ENCODE results near the gene SACS.

SACS gene

DNA sequence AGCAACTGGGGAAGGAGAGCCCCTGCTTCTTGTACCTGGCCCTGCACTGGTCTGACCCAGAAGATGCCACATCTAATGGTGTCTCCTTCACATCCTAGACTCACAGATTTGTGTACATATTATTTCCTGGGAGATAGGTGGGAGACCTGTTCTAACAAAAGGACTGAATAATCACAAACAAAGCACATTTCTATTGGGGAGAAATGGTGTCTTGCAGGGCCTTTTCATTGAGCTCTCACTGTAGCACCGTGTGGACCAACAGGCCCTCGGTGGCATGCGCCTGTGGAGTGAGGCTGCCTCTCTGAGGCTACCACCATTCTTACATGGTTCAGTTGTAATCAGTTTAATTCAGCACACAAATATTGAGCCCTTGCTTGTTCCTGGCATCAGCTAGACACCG, 989 bp upstream of the SACS start:
- no peaks in the 10 kb centered on the region for H3K9me2 ChIP-seq (ENCODE audit: low read depth, low read length)
- H3K36me3 ChIP-seq (ENCODE audit: insufficient read depth, low read length) = no peaks in the 10 kb centered on the region
- H2AFZ ChIP-seq (ENCODE audit: low read length) = no peak overlapping the region
- TF ChIP-seq, protein P1, sequence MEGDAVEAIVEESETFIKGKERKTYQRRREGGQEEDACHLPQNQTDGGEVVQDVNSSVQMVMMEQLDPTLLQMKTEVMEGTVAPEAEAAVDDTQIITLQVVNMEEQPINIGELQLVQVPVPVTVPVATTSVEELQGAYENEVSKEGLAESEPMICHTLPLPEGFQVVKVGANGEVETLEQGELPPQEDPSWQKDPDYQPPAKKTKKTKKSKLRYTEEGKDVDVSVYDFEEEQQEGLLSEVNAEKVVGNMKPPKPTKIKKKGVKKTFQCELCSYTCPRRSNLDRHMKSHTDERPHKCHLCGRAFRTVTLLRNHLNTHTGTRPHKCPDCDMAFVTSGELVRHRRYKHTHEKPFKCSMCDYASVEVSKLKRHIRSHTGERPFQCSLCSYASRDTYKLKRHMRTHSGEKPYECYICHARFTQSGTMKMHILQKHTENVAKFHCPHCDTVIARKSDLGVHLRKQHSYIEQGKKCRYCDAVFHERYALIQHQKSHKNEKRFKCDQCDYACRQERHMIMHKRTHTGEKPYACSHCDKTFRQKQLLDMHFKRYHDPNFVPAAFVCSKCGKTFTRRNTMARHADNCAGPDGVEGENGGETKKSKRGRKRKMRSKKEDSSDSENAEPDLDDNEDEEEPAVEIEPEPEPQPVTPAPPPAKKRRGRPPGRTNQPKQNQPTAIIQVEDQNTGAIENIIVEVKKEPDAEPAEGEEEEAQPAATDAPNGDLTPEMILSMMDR (IDR thresholded peaks at IDR 0.05; ENCODE audit: low read length) = no peak
- TF ChIP-seq EZH2 (IDR thresholded peaks at IDR 0.05; ENCODE audit: borderline replicate concordance, low read length) = no peak
- H3K4me2 ChIP-seq (ENCODE audit: low read length) = no peak overlapping the region
- no peak overlapping the region for H3K4me3 ChIP-seq (ENCODE audit: low read depth, low read length, poor library complexity, severe bottlenecking)
- no peaks in the 10 kb centered on the region for H3K27me3 ChIP-seq (ENCODE audit: insufficient read depth, low read length)
- no peak overlapping the region for H3K27ac ChIP-seq (ENCODE audit: low read depth, low read length, poor library complexity, severe bottlenecking)
- no peak overlapping the region for H3K9ac ChIP-seq (ENCODE audit: low read length)
- H3K79me2 ChIP-seq (ENCODE audit: insufficient read depth, low read length) = no peaks in the 10 kb centered on the region
- H4K20me1 ChIP-seq (ENCODE audit: insufficient read depth, low read length) = no peaks in the 10 kb centered on the region
- H3K9me3 ChIP-seq (ENCODE audit: low read length) = no peaks in the 10 kb centered on the region
- H3F3A ChIP-seq (ENCODE audit: insufficient read depth, low read length) = no peaks in the 10 kb centered on the region
- no peaks in the 10 kb centered on the region for H3K4me1 ChIP-seq (ENCODE audit: insufficient read depth, low read length, severe bottlenecking)

DNA sequence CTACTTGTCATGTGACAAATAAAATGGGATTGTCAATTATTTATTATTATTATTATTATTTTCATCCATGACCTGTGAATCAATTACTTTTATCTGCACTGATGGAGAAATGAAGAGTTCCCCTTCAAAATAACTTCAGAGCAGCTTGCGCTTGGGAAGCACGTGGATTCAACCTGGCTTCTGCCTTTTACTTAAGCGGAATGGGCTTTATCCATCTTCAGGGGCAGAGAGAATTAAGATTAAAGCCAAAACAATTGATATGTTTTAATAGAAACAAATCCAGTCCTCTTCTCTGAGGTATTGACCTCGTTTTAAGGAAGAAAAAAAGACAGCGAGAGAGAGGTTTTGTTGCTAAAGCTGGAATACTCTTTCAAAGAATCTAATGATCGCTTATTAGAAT, 876 bp downstream of the SACS start:
- H3K27ac ChIP-seq (ENCODE audit: low read depth, low read length, poor library complexity, severe bottlenecking) = no peak overlapping the region
- no peaks in the 10 kb centered on the region for H3K36me3 ChIP-seq (ENCODE audit: insufficient read depth, low read length)
- TF ChIP-seq, protein P1 (IDR thresholded peaks at IDR 0.05; ENCODE audit: low read length) = no peak
- TF ChIP-seq EZH2 (IDR thresholded peaks at IDR 0.05; ENCODE audit: borderline replicate concordance, low read length) = no peak
- no peaks in the 10 kb centered on the region for H3K9me3 ChIP-seq (ENCODE audit: low read length)
- H3K4me3 ChIP-seq (ENCODE audit: low read depth, low read length, poor library complexity, severe bottlenecking) = no peak overlapping the region
- no peak overlapping the region for H2AFZ ChIP-seq (ENCODE audit: low read length)
- H3F3A ChIP-seq (ENCODE audit: insufficient read depth, low read length) = no peaks in the 10 kb centered on the region
- H3K79me2 ChIP-seq (ENCODE audit: insufficient read depth, low read length) = no peaks in the 10 kb centered on the region
- no peaks in the 10 kb centered on the region for H3K27me3 ChIP-seq (ENCODE audit: insufficient read depth, low read length)
- no peak overlapping the region for H3K9ac ChIP-seq (ENCODE audit: low read length)
- no peaks in the 10 kb centered on the region for H3K9me2 ChIP-seq (ENCODE audit: low read depth, low read length)
- H3K4me1 ChIP-seq (ENCODE audit: insufficient read depth, low read length, severe bottlenecking) = no peaks in the 10 kb centered on the region
- H4K20me1 ChIP-seq (ENCODE audit: insufficient read depth, low read length) = no peaks in the 10 kb centered on the region
- no peak overlapping the region for H3K4me2 ChIP-seq (ENCODE audit: low read length)

DNA sequence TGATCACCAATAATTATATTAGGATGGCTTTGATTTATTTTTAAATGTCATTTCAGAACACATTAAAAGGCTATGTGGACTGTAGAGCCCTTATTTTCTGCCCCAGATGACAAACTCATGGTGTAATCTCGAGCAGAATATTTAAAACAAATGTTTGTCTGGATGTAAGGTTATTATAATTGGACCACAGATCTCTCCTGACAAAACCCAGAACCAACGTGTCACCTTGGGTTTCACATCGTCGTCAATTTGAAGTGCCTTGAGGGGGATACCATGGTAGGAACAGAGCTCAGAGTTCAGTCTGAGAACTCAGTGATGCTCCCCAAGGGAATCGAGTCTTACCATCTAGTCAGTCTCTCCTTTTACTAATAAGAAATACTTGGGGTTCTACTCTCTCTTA, 2.8 kb downstream of the SACS start:
- Histone ChIP-seq H3K9me2 (ENCODE audit: low read depth, low read length) (no peaks in the 10 kb centered on the region), H3K4me2 (ENCODE audit: low read length) (no peak overlapping the region), H4K20me1 (ENCODE audit: insufficient read depth, low read length) (no peaks in the 10 kb centered on the region), H3K4me1 (ENCODE audit: insufficient read depth, low read length, severe bottlenecking) (no peaks in the 10 kb centered on the region), H3F3A (ENCODE audit: insufficient read depth, low read length) (no peaks in the 10 kb centered on the region), H3K9ac (ENCODE audit: low read length) (no peak overlapping the region), H3K4me3 (ENCODE audit: low read depth, low read length, poor library complexity, severe bottlenecking) (no peak overlapping the region), H3K27ac (ENCODE audit: low read depth, low read length, poor library complexity, severe bottlenecking) (no peak overlapping the region), H3K27me3 (ENCODE audit: insufficient read depth, low read length) (no peaks in the 10 kb centered on the region), H2AFZ (ENCODE audit: low read length) (no peak overlapping the region), H3K79me2 (ENCODE audit: insufficient read depth, low read length) (no peaks in the 10 kb centered on the region), H3K9me3 (ENCODE audit: low read length) (no peaks in the 10 kb centered on the region), H3K36me3 (ENCODE audit: insufficient read depth, low read length) (no peaks in the 10 kb centered on the region)
- TF ChIP-seq, protein P1 (IDR thresholded peaks at IDR 0.05; ENCODE audit: low read length) = no peak
- TF ChIP-seq EZH2 (IDR thresholded peaks at IDR 0.05; ENCODE audit: borderline replicate concordance, low read length) = no peak

Data from OCI-LY1 (cell line).